ENCODE measurements around the gene GFRA3.
"Not testable (repeated sequence)": the region's sequence is repeated elsewhere in the genome, so short reads cannot be mapped to it uniquely, and the experiment has no call there.

Gene GFRA3

GRCh38 chr5:138274189-138274853 lies at the start of gene GFRA3:
Gene GFRA3, minus strand, starts transcription at chr5:138274621. Its CDS starts 197 bp downstream, at chr5:138274424.
- no peak for DNase-seq (ENCODE audit: low read depth)

- DNase-seq (ENCODE audit: low read depth), result not testable (repeated sequence)
These were observed 43.8 kb upstream of the GFRA3 start for GRCh38 chr5:138318211-138318610.

- DNase-seq (ENCODE audit: low read depth), result no peak
These were observed 41.9 kb upstream of the GFRA3 start for GRCh38 chr5:138316355-138316754.

GRCh38 chr5:138315751-138316278 lies 41.4 kb upstream of the GFRA3 start:
- no peak for DNase-seq (ENCODE audit: low read depth)

- no peak for DNase-seq (ENCODE audit: low read depth)
These were observed 31.4 kb upstream of the GFRA3 start for GRCh38 chr5:138305797-138306196.

- no peak for DNase-seq (ENCODE audit: low read depth)
These were observed 29.0 kb upstream of the GFRA3 start for GRCh38 chr5:138303372-138303771.

- no peak for DNase-seq (ENCODE audit: low read depth)
These were observed 14.9 kb upstream of the GFRA3 start for GRCh38 chr5:138289296-138289695.

GRCh38 chr5:138287246-138287645 lies 12.8 kb upstream of the GFRA3 start:
- no peak for DNase-seq (ENCODE audit: low read depth)

GRCh38 chr5:138282920-138283742 lies 8.7 kb upstream of the GFRA3 start:
- no peak for DNase-seq (ENCODE audit: low read depth)

GRCh38 chr5:138280915-138281314 lies 6.5 kb upstream of the GFRA3 start:
- DNase-seq (ENCODE audit: low read depth), result no peak

- DNase-seq (ENCODE audit: low read depth), result no peak
These were observed 2.1 kb upstream of the GFRA3 start for GRCh38 chr5:138276402-138277054.

- no peak for DNase-seq (ENCODE audit: low read depth)
These were observed 1.5 kb upstream of the GFRA3 start for GRCh38 chr5:138275895-138276294.

GRCh38 chr5:138275379-138275782 lies 960 bp upstream of the GFRA3 start:
- no peak for DNase-seq (ENCODE audit: low read depth)

- no peak for DNase-seq (ENCODE audit: low read depth)
These were observed 610 bp downstream of the GFRA3 start for GRCh38 chr5:138273834-138274188.

- no peak for DNase-seq (ENCODE audit: low read depth)
These were observed 1.7 kb downstream of the GFRA3 start for GRCh38 chr5:138272681-138273080.

GRCh38 chr5:138271281-138271680 lies 3.1 kb downstream of the GFRA3 start:
- no peak for DNase-seq (ENCODE audit: low read depth)

- no peak for DNase-seq (ENCODE audit: low read depth)
These were observed 10.2 kb downstream of the GFRA3 start for GRCh38 chr5:138264183-138264582.

- no peak for DNase-seq (ENCODE audit: low read depth)
These were observed 10.8 kb downstream of the GFRA3 start for GRCh38 chr5:138263581-138263980.

GRCh38 chr5:138258704-138259292 lies 15.6 kb downstream of the GFRA3 start:
- DNase-seq (ENCODE audit: low read depth), result no peak

GRCh38 chr5:138257583-138257982 lies 16.8 kb downstream of the GFRA3 start:
- no peak for DNase-seq (ENCODE audit: low read depth)

GRCh38 chr5:138252944-138253343 lies 21.5 kb downstream of the GFRA3 start:
- DNase-seq (ENCODE audit: low read depth), result no peak

- not testable (repeated sequence) for DNase-seq (ENCODE audit: low read depth)
These were observed 26.6 kb downstream of the GFRA3 start for GRCh38 chr5:138247800-138248199.

Data from activated T-cell treated with anti-CD3 and anti-CD28 coated beads for 1 hour (primary cell).